AG10803 (cell line): ENCODE data around the gene MED26.

Experiments
- DNase-seq: peaks from one replicate; pipeline ENCODE4 v3.0.0; 2010; ENCODE audit warnings: low read depth
- H3K4me3 ChIP-seq: 2 replicates; pipeline ENCODE4 v1.5.1; 2011; ENCODE audit warnings: mild to moderate bottlenecking, low read length, control low read depth
- CTCF ChIP-seq: conservative IDR thresholded peaks from 2 replicates; pipeline ENCODE4 v1.5.1; 2011; ENCODE audit warnings: mild to moderate bottlenecking, low read length, control low read depth, inconsistent platforms

The MED26 gene

GRCh38 chr19:16541526-16542044 is 86.4 kb downstream of the MED26 start:
- DNase-seq = peak; percentile 6
- no peak for TF ChIP-seq CTCF
- peak overlapping the region; percentile 91 for H3K4me3 ChIP-seq

- peak overlapping the region; percentile 91 for H3K4me3 ChIP-seq
- TF ChIP-seq CTCF = no peak
- DNase-seq = no peak
These were observed 87.1 kb downstream of the MED26 start for GRCh38 chr19:16540948-16541347.

GRCh38 chr19:16537111-16537510 is 90.9 kb downstream of the MED26 start:
- TF ChIP-seq CTCF = no peak
- H3K4me3 ChIP-seq = no peak overlapping the region
- no peak for DNase-seq

DNA sequence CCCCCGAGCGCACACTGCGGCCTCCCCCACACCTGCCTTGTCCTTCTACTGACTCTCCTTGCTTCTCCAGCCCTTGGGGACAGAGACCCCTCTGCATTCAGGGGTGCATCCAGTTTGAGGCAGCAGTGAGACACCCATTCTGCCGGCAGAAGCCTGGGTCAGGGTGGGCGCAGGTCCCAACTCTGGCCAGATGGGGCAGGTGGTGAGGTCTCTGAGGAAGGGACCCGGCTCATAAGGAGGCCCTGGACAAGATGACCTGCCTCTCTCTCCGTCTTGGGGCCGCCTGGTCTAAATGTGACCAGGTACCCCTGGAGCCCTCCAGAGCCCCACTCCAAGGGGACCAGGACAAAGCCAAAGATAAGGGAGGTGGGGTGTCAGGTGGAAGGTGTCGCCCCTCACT is 91.9 kb downstream of the MED26 start:
- TF ChIP-seq CTCF = no peak
- no peak overlapping the region for H3K4me3 ChIP-seq
- no peak for DNase-seq

GRCh38 chr19:16535381-16535780 is 92.6 kb downstream of the MED26 start:
- no peak for DNase-seq
- no peak for TF ChIP-seq CTCF
- H3K4me3 ChIP-seq = no peak overlapping the region

GRCh38 chr19:16532440-16533234 is 95.4 kb downstream of the MED26 start:
- no peak for DNase-seq

More at GRCh38 chr19:16532440-16533234, 95.4 kb downstream of the MED26 start:
- TF ChIP-seq CTCF = no peak
- H3K4me3 ChIP-seq = no peak overlapping the region
